Activated CD8-positive, alpha-beta memory T cell treated with anti-CD3 and anti-CD28 coated beads, Interleukin-2, amount 50 U/mL, for 24 hours (primary cell): ENCODE results near the gene ADGRA3.

Experiments used
- DNase-seq: peaks from one replicate; pipeline ENCODE4 v3.0.0-alpha.2; 2020; ENCODE audit errors: extremely low read depth

ADGRA3 gene

DNA sequence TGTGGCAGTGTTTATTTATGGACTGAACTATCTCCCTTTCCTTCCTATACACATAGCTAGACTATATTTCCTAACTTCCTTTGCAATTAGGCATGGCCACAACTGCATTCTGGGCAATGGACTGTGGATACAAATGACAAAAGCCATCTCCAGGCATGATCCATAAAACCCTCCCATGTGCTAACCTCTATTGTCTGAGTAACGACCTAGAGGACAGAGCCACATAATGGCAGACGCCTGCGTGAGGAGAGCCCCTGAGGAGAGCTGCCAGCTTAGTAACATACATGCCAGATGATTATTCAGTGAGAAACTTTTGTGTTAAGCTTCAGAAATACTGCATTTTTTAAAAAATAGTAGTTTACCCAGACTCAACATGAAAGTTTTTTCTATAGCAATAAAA is 142.9 kb downstream of the ADGRA3 start:
- no peak for DNase-seq

DNA sequence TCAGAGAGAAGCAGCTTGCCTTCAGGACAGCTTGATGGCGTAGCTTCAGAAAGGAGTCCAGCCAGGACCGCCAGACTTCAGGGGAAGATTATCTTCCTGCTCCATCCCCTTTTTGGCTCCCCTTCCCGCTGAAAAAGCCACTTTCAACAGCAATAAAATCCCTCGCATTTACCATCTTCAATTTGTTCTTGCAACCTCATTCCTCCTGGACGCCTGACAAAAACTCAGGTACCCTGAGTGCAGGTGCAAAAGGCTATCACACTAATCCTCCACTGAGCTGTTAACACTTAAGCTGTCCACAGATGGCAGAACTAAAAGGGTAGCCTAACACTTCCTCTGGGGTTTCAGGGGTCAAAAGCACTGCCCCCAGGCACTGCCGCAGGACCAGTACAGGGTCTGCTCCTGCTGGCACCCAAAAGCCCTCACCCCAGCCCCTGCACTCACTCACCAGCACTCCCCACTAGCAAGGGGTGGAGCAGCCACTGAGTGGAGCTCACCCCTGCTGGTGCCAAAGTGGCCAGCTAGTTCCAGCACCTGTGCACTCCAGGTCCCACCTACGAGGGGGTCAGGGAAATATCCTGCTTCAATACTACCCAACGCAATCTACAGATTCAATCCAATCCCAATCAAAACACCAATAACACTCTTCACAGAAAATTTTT is 145.8 kb downstream of the ADGRA3 start:
- no peak for DNase-seq

DNA sequence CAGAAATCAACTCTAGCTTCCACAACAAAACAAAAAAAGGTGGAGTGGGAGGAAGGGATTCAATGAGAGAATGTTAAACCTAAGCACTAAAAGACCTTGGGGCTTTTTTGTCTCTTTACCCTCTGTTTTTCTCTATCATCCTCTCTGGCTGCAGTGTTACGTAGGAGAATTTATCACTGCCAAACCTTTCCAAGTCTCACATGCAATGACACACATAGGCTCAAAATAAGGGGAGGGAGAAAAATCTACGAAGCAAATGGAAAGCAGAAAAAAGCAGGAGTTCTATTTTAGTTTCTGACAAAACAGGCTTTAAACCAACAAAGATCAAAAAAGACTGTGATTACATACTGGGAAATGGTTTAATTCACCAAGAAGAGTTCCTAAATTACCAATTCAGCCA is 152.1 kb downstream of the ADGRA3 start:
- DNase-seq: no peak

DNA sequence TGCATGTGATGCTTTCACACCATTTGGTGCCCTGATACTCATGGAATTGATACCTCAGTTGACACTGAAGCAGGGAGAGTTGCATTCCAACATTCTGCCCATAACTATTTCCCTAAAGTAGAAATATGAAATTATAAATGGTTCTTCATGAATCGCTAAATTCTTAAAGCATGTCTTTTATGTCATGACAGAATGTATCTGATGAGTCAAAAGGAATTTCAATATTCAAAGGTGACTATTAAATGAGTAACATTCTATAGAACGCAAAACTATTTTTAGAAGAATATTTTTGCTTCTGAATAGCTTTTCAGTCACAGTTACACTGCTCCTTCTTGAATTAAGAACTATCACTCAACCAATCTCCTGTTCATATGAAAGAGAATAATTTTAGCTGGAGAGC is 152.8 kb downstream of the ADGRA3 start:
- DNase-seq: no peak

DNA sequence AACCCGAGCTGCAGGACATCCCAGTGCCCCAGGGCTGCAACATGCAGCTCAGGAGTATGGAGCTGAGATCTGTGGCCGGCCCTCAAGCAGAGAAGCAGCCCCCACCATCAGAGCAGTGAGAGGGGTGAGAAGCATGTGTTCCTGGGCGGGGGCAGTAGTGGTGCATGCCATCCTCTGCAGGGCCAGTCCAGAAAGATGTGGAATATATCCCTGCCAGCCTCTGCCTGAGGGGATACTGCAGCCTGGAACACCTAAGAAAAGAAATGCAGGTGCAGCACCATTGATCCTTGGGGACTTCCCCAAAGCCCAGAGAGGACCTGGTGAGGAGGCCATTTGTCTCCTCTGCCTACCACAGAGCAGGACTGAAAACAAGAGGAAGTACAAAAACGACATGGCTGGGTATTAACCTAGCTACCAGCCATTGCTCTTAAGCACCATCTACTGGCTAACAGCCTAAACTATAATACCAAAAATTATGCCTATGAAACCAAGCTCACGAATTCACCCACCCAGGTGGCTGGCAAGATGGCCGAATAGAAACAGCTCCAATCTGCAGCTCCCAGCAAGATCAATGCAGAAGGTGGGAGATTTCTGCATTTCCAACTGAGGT is 158.8 kb downstream of the ADGRA3 start:
- DNase-seq: no peak

DNA sequence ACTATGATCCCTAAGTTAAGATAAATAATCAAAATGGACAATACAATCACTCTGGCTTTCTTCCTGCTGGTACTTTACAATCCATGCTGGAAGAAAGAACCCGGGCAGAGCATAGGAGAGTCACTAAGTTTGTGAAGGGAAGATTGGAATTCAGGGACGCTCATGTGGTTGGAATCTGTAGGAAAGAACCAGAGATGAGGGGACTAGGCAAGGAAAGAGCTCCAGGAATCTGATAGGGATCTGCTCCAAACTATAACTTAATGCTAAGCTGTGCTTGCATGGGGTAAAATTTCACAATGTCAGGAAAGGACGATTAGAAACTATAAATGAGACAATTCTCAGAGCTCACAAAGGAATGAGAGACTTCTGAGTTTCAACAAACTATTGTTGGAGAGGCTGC is 167.5 kb downstream of the ADGRA3 start:
- no peak for DNase-seq

DNA sequence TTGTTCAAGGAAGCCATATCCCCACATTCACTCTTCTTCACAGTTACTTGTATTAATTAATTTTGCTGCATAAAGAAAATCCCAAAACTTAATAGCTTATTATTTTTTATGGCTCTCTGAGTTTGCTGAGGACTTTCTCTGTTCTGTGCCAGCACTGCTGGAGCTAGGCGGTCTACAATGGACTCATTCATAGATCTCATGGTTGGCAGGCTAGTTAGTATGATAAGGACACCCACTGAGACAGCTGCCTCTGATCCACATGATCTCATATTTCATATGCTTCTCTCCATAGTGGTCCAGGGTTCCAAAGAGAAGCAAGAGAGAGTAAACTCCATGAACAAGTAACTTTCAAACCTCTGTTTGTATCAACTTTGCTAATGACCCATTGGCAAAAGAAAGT is 170.2 kb downstream of the ADGRA3 start:
- DNase-seq: no peak

DNA sequence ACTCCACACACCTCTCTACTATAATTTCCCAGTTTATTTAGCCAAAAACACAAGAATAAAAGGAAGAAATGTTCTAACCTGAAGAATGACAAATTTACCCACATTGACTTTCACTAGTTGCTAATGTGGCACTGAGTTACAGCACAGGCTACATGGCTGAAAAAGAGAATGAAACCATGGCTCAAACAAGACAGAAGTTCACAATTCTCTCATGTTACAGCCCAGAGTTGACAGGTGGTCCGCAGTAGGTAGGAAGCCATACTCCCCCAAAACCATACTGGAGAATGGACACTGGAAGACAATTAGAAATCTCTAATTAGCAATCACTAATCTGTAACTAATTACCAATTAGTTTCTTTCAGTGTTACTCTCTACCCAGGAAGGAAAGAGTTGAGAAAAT is 170.8 kb downstream of the ADGRA3 start:
- DNase-seq: no peak

DNA sequence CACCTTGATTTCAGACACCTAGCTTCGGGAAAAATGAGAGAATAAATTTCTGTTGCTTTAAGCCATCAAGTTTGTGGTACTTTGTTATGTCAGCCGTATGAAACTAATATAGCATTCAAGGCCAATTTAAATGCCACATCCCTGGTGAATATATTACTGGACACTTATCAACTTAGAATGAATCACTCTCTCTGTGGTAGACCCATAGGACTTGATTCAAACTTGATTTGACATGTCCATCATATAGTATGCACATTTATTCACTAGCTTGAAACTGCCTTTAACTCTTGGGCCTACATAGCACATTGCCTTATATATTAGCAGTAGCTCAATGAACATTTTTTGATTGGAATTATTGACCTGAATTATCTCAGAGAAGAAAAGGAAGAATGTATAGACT is 172.3 kb downstream of the ADGRA3 start:
- DNase-seq: no peak

DNA sequence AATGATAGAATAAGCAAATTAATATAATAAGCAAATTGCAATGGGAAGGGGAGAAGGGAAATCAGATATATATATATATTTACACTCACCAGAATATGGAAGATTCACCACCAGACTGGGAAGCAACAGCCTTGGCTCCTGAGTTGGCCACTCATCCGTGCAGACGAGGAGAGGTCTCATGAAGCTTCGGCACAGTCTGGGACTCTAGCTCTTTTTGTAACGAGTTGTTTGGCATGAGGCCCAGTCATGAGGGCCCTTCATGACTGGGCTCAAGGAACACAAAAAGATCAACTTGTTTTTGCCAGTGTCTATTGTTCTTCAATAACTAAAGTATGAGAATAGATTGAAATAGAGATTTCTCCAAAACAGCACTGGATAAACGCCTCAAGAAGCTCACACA is 176.4 kb downstream of the ADGRA3 start:
- no peak for DNase-seq

DNA sequence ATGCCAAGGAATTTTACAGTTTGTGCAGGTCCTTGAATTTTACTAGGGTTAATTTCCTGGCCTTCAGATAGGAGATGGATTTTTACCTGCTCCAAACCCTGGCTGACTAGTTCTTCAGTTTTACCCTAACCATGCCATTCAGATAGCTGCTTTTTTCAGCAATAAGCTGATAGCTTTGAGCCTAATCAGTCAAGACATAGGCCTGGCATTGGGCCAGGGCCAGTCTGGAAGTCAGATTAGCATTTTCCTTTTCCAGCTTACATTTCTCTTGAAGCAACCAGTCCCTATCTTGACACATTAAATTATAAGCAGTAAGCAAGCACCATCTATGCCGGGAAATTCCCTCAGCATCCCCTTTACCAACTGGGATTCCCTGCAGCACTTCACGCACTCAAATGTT is 177.1 kb downstream of the ADGRA3 start:
- DNase-seq: no peak
